GM21515 (cell line): ENCODE results near the gene GBF1.

Experiments
- ATAC-seq: cut with Tn5 transposase; IDR thresholded peaks from one replicate; pipeline ENCODE4 v1.9.1; 2021; ENCODE audit not compliant: unreplicated experiment

GBF1 gene

GRCh38 chr10:102407425-102408130, 162.2 kb downstream of the GBF1 start:
- no peak for ATAC-seq

- no peak for ATAC-seq
Observed at GRCh38 chr10:102408131-102408727, 162.9 kb downstream of the GBF1 start.

GRCh38 chr10:102408728-102409603, 163.6 kb downstream of the GBF1 start:
- ATAC-seq: no peak

GRCh38 chr10:102409604-102410428, 164.5 kb downstream of the GBF1 start:
- no peak for ATAC-seq

GRCh38 chr10:102410429-102411073, 165.2 kb downstream of the GBF1 start:
- no peak for ATAC-seq

GRCh38 chr10:102411341-102412255, 166.3 kb downstream of the GBF1 start:
- ATAC-seq: no peak

- ATAC-seq: no peak
Observed at GRCh38 chr10:102412293-102412692, 167.0 kb downstream of the GBF1 start.

GRCh38 chr10:102413053-102413705, 167.8 kb downstream of the GBF1 start:
- no peak for ATAC-seq

- ATAC-seq: no peak
Observed at GRCh38 chr10:102413806-102414561, 168.7 kb downstream of the GBF1 start.

- ATAC-seq: no peak
Observed at GRCh38 chr10:102414749-102415148, 169.4 kb downstream of the GBF1 start.

GRCh38 chr10:102416283-102416682, 171.0 kb downstream of the GBF1 start:
- no peak for ATAC-seq

- ATAC-seq: no peak
Observed at GRCh38 chr10:102416695-102417094, 171.4 kb downstream of the GBF1 start.

- no peak for ATAC-seq
Observed at GRCh38 chr10:102418622-102419268, 173.4 kb downstream of the GBF1 start, which contains the start of gene PSD. Gene PSD, minus strand, starts transcription at chr10:102418785. Its CDS starts 1,747 bp downstream, at chr10:102417038.

- ATAC-seq: no peak
Observed at GRCh38 chr10:102419269-102420180, 174.2 kb downstream of the GBF1 start.

- ATAC-seq: no peak
Observed at GRCh38 chr10:102420181-102420713, 174.9 kb downstream of the GBF1 start.
